HG03457 (cell line): ENCODE data around the gene FGFR2.
A peak's percentile ranks its signal among the peaks of the same experiment; 100 is the strongest.

ENCODE experiments used
- ATAC-seq: cut with Tn5 transposase; IDR thresholded peaks from one replicate; pipeline ENCODE4 v1.9.1; 2021; ENCODE audit warnings: moderate number of reproducible peaks; ENCODE audit not compliant: unreplicated experiment

Gene FGFR2

DNA sequence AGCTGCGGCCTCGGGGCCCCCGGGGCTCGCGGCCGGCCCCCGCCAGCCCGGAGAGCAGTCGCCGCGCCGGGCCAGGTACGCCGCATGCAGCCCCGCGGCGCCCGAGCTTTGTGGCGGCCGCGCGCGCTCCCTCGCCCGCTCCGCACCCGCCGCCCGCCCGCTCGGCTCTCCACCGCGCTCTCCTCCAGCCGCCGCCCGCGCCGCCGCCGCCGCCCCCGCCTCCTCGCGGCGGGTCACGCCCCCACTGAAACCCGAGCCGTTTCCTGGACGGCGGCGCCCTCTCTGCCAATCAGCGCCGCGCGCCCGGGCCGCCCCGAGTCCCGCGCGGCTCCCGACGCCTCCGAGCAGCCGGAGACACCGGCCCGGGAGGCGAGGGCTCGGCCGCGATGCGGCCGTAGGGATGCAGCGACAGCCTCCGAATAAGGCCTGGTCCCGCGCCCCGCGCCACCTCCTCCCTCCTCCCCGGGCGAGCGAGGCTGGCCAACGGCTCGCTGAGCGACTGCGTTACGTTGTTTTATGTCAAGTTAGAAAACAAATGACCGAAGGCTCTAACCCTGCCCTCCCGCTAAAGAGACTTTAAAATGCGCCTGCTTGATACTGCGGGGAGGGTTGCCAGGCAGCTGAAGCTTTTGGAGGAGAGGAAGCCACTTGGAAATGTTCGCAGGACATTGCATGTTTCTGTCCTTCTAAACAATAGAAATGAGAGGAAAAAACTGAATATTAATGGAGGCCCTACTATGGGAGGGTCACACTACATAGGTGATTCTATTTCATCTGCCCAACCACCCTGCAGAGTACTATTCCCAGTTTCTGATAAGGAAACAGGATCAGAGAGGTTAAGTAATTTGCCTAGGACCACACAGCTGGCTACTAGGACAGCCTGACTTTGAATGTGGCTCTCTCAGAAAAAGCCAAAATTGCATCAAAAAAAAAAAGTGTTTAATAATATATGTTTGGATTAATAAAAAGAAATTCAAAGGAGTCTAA, at the start of gene FGFR2:
Gene FGFR2 (minus strand): TSS at position 182 of the 987 bp plus-strand sequence. CDS start 4,627 bp downstream, outside the sequence.
- ATAC-seq: peak; percentile 70

GRCh38 chr10:121647401-121647800, 49.2 kb upstream of the FGFR2 start:
- ATAC-seq: no peak

DNA sequence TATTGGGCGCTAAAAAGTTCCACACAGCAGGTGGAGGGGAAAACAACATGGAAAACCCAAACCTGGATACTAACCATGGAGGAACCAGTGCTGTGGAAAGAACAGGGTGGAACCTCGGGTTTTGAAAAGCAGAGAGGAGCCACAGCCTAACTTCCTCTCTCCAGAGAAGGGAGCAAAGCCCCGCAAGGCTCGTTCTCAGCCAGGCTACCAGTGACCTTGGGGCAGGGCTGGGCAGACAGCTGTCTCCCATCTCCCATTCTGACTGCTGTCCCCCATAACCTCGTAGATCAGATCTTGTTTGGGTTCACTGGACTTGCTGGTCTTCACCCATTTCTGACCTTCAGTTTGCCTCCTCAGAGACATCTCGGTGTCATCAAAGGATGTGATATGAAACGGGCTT, 47.5 kb upstream of the FGFR2 start:
- no peak for ATAC-seq

DNA sequence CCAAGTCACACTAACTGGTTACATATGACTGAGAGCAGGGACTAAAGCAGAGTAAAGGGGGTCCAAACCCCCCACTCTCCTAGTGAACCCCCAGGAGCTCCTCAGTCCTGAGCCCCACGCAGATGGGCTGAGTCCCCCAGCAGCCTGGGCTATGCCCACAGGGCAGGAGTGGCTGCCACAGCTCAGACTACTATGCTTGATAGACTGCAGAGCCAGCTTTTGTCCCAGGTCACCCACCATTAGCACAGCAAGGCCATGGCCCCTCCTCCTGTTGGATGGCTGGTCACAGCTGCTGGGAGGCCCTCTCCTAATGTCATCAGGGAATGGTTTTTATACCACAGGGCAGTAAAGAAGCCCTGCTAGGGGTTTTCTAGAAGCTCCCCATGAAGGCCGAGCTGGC, 46.3 kb upstream of the FGFR2 start:
- ATAC-seq: no peak

GRCh38 chr10:121640266-121640665, 42.0 kb upstream of the FGFR2 start:
- no peak for ATAC-seq

- no peak for ATAC-seq
These were observed 41.2 kb upstream of the FGFR2 start for GRCh38 chr10:121639416-121639815.

DNA sequence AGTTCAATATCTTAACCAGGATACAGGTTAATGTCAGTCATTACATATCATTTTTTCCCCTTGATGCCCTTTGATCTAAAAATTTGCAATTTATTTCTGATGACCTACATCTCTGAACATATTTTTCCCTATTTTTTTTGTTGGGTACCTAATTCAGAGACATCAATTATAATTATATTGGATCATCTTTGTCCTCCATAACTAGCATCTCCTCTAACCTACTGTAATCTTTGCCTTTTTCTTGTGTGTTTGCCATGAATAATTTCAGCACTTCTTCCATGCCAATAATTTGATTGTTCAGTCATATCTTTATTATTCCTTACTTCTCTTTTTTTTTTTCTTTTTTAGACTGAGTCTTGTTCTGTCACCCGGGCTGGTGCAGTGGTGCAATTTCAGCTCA, 39.2 kb upstream of the FGFR2 start:
- ATAC-seq: no peak

- no peak for ATAC-seq
These were observed 34.8 kb upstream of the FGFR2 start for GRCh38 chr10:121633056-121633455.

DNA sequence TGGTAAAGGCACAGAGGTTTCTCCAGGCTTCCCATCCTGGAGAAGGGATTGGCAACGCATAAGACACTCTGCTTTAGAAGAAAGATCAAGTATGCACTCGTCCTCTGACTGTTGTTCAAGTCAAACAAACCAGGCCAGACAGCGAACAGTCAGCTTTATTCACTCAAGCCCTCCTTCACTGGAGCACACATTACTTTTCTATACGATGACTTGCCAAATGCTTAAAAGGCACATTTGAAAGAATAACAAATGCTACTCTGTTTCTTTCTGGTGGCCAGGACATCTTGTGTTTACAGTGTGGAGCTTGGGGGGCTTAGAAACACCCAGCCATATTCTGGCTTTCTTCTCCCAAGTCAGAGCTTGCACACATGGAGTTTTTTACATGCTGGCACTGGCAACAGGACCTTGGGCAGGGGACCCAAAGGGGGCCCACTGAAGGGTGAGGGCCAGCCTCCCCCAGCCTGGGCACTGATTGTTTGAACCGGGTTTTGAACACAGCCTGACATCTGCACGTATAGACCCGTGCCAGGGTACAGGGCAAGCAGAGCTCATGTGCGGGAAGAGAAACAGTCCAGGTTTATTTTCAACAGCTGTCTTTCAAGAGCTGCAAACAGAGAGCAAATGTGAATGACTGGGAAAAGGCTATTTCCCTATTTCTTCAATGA, 33.3 kb upstream of the FGFR2 start:
- ATAC-seq: no peak

- ATAC-seq: no peak
These were observed 30.6 kb upstream of the FGFR2 start for GRCh38 chr10:121628859-121629258.

DNA sequence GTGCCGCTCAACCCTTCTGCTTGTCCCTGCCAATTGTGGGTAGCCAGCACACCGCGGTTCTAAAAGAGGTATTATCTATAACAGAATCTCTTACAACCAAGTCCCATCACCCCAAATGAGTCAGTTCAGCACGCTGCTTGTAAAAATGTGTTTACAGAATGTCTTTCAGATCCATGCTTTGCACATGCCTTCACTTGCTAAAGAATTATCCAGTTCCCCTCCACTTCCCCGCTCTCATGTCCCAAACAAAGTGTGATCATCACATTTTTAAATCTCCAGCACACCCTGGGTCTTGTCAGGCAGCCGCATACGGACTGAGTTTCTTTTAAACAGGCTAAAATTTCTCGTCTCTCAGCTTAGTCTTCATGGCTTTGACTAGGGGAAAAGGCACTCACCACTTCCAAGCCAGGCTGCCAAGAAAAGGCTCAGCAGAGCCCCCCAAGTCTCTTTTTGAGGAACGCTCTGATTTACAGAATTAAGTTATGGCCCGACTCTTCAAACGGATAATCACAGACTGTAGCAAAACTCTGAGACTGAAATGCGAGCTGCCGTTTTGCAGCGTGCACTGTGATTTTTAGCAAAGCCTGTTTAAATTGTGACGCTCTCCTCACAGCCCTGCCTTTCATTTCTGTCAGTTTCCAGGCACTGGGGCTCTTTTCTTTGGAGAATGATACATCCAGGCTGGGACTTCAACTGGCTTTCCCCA, 29.8 kb upstream of the FGFR2 start:
- ATAC-seq: no peak

GRCh38 chr10:121624836-121625486, 26.7 kb upstream of the FGFR2 start:
- no peak for ATAC-seq

DNA sequence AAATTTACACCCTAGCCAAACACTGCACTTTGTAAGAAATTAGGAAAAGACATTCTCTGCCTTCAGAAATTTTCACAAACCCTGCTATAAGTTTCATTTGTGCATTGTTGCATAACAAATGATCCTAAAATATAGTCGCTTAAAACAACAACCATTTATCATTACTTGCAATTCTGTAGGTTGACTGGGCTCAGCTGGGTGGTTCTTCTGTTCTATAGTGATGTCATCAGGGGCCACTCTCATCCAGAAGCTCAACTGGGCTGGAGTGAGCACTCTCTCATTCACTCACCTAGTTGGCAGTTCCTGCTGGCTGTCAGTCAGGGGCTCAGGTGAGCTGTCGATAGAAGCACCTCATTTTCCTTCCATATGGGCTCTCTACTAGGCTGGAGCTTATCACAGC, 20.7 kb upstream of the FGFR2 start:
- no peak for ATAC-seq

GRCh38 chr10:121617176-121617575, 18.9 kb upstream of the FGFR2 start:
- ATAC-seq: no peak

DNA sequence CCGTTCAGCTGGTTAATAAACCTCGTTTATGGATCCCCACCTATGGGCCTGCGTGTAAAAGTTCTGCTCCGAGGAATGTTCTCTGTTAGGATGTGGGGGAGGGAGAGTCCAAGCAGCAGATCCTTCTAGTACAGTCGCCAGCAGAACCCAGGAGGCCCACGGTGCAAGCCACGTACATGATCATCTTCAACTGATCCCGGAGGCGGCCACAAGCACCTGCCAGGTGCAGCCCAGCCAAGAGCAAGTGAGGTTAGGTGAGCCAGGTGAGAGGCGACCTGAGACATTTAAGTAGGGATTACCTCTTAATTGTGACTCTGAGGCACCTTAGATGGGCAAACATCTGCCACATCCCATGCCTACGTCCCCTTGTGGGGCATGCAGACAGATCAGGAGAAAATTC, 18.0 kb upstream of the FGFR2 start:
- ATAC-seq: no peak

DNA sequence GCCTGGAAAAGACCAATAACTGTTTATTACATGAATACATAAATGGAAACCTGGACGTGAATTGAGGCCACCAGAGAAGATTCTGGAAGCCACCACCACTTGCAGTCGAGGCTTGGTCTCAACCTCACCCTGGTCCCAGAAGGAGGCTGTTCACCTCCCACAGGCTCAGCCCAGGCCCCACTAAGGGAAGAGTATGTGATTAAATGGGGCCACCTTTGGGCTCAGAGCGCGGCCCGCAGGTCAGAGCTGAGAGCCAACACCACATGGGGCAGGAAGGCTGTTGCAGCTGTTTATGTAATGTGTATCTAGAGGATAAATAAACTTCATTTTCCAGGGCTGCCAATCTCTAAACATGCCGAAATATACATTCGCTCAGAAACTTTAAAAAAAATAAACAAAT, 17.6 kb upstream of the FGFR2 start:
- no peak for ATAC-seq

- ATAC-seq: no peak
These were observed 17.2 kb upstream of the FGFR2 start for GRCh38 chr10:121615435-121615793.

GRCh38 chr10:121614613-121615434, 16.6 kb upstream of the FGFR2 start:
- ATAC-seq: no peak

DNA sequence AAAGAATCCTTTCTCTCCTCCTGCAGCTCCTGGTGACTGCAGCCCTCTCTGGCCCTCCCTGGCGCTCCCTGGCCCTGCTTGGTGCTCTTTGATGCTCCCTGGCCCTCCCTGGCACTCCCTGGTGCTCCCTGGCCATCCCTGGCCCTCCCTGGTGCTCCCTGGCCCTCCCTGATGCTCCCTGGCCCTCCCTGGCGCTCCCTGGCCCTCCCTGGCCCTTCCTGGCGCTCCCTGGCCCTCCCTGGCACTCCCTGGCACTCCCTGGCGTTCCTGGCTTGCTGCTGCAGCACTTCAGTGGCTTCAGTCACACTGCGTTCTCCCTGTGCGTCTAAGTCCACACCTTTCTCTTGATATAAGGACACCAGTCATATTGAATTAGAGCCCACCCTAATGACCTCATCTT, 15.2 kb upstream of the FGFR2 start:
- no peak for ATAC-seq
